WTC11 (cell line): Measurements from ENCODE around the gene NFATC2. TPM values are rescaled to one million over a fixed set of nuclear protein-coding genes. Genes with fewer than 3 reads are reported as not detected.

Experiments
- ATAC-seq: fragments of 200-7000 bp; cut with Tn5 transposase; 2 replicates; pipeline ENCODE4 v1.10.0; 2021; ENCODE audit warnings: mild to moderate bottlenecking, moderate library complexity
- CTCF ChIA-PET: fragments of 300-600 bp; sonication (Branson Sonifier 250); formaldehyde crosslinking; loops from one replicate; lab custom pipeline; 2021; ENCODE audit warnings: antibody characterized with exemption; lab: Charles Lee
- POLR2A ChIA-PET: fragments of 350-600 bp; sonication (Branson Sonifier 250); formaldehyde crosslinking; loops from one replicate; lab custom pipeline; 2021; ENCODE audit warnings: antibody characterized with exemption; lab: Charles Lee
- DNase-seq: peaks from one replicate; pipeline ENCODE4 v3.0.0; 2021; ENCODE audit warnings: low spot score
- H3K27ac Mint-ChIP-seq: 2 replicates; pipeline ENCODE4 v1.8.0; 2021; ENCODE audit warnings: mixed read lengths
- H3K27me3 Mint-ChIP-seq: 2 replicates; pipeline ENCODE4 v1.8.0; 2021; ENCODE audit warnings: low read depth, mild to moderate bottlenecking, moderate library complexity, mixed read lengths
- H3K36me3 Mint-ChIP-seq: 2 replicates; pipeline ENCODE4 v1.8.0; 2021; ENCODE audit warnings: mixed read lengths
- H3K4me1 Mint-ChIP-seq: 2 replicates; pipeline ENCODE4 v1.8.0; 2022; ENCODE audit warnings: mixed read lengths
- H3K4me3 Mint-ChIP-seq: 2 replicates; pipeline ENCODE4 v1.8.0; 2021; ENCODE audit warnings: mild to moderate bottlenecking, moderate library complexity, mixed read lengths
- H3K9me3 Mint-ChIP-seq: 2 replicates; pipeline ENCODE4 v1.8.0; 2021; ENCODE audit warnings: mixed read lengths
- CREB1 ChIP-seq: sonication (generic); formaldehyde crosslinking; IDR thresholded peaks from 2 replicates; pipeline ENCODE4 v1.8.0; 2023; ENCODE audit warnings: mild to moderate bottlenecking, missing genetic modification reagents
- EMX1 ChIP-seq: fragments of 250-450 bp; sonication (Bioruptor Pico); IDR thresholded peaks from 2 replicates; pipeline ENCODE4 v1.8.0; 2021; ENCODE audit warnings: mild to moderate bottlenecking
- FOXJ3 ChIP-seq: sonication (generic); formaldehyde crosslinking; IDR thresholded peaks from 2 replicates; pipeline ENCODE4 v1.9.0; 2021; ENCODE audit warnings: missing genetic modification reagents, mild to moderate bottlenecking, borderline replicate concordance
- FOXK1 ChIP-seq: sonication (generic); formaldehyde crosslinking; IDR thresholded peaks from 2 replicates; pipeline ENCODE4 v1.8.0; 2022; ENCODE audit warnings: mild to moderate bottlenecking, moderate library complexity, missing genetic modification reagents
- FOXP1 ChIP-seq: sonication (generic); formaldehyde crosslinking; IDR thresholded peaks from 2 replicates; pipeline ENCODE4 v1.8.0; 2022; ENCODE audit warnings: missing genetic modification reagents, mild to moderate bottlenecking, moderate library complexity, borderline replicate concordance
- HMGA2 ChIP-seq: fragments of 250-450 bp; sonication (Bioruptor Pico); IDR thresholded peaks from 2 replicates; pipeline ENCODE4 v1.4.0; 2021; ENCODE audit warnings: mild to moderate bottlenecking, moderate library complexity
- JAZF1 ChIP-seq: fragments of 250-450 bp; sonication (Bioruptor Pico); IDR thresholded peaks from 2 replicates; pipeline ENCODE4 v1.9.0; 2021; ENCODE audit warnings: moderate library complexity, mild to moderate bottlenecking, inconsistent platforms
- JUN ChIP-seq: sonication (generic); formaldehyde crosslinking; IDR thresholded peaks from 2 replicates; pipeline ENCODE4 v1.8.0; 2023; ENCODE audit warnings: mild to moderate bottlenecking, missing genetic modification reagents
- MYBL2 ChIP-seq: sonication (generic); formaldehyde crosslinking; IDR thresholded peaks from 2 replicates; pipeline ENCODE4 v1.8.1; 2023; ENCODE audit warnings: mild to moderate bottlenecking, moderate library complexity, missing genetic modification reagents
- NFYB ChIP-seq: sonication (generic); formaldehyde crosslinking; conservative IDR thresholded peaks from 2 replicates; pipeline ENCODE4 v1.8.0; 2022; ENCODE audit warnings: low read depth, missing genetic modification reagents
- NR1H2 ChIP-seq: sonication (generic); formaldehyde crosslinking; IDR thresholded peaks from 2 replicates; pipeline ENCODE4 v1.9.0; 2021; ENCODE audit warnings: mild to moderate bottlenecking, moderate library complexity, missing genetic modification reagents
- OVOL2 ChIP-seq: fragments of 250-450 bp; sonication (Bioruptor Pico); IDR thresholded peaks from 2 replicates; pipeline ENCODE4 v1.9.0; 2021; ENCODE audit warnings: mild to moderate bottlenecking, borderline replicate concordance
- RELA ChIP-seq: sonication (generic); formaldehyde crosslinking; IDR thresholded peaks from 2 replicates; pipeline ENCODE4 v1.8.1; 2022; ENCODE audit warnings: missing genetic modification reagents, mild to moderate bottlenecking, borderline replicate concordance
- SMAD3 ChIP-seq: sonication (generic); formaldehyde crosslinking; IDR thresholded peaks from 2 replicates; pipeline ENCODE4 v1.8.0; 2022; ENCODE audit warnings: missing genetic modification reagents, mild to moderate bottlenecking, borderline replicate concordance
- SOX15 ChIP-seq: fragments of 250-450 bp; sonication (Bioruptor Pico); IDR thresholded peaks from 2 replicates; pipeline ENCODE4 v1.9.0; 2021; ENCODE audit warnings: mild to moderate bottlenecking
- TEAD4 ChIP-seq: sonication (generic); formaldehyde crosslinking; IDR thresholded peaks from 2 replicates; pipeline ENCODE4 v1.8.0; 2022; ENCODE audit warnings: mild to moderate bottlenecking, missing genetic modification reagents
- TP53 ChIP-seq: sonication (generic); formaldehyde crosslinking; IDR thresholded peaks from 2 replicates; pipeline ENCODE4 v1.8.1; 2023; ENCODE audit warnings: mild to moderate bottlenecking, missing genetic modification reagents
- ZNF121 ChIP-seq: sonication (generic); formaldehyde crosslinking; IDR thresholded peaks from 2 replicates; pipeline ENCODE4 v1.8.0; 2023; ENCODE audit warnings: missing genetic modification reagents
- ZNF263 ChIP-seq: sonication (generic); formaldehyde crosslinking; IDR thresholded peaks from 2 replicates; pipeline ENCODE4 v1.8.1; 2022; ENCODE audit warnings: low read depth, mild to moderate bottlenecking, moderate library complexity, missing genetic modification reagents
- ZNF317 ChIP-seq: sonication (generic); formaldehyde crosslinking; IDR thresholded peaks from 2 replicates; pipeline ENCODE4 v1.8.1; 2023; ENCODE audit warnings: low read depth, mild to moderate bottlenecking, moderate library complexity, missing genetic modification reagents, borderline replicate concordance
- ZNF396 ChIP-seq: fragments of 250-450 bp; sonication (Bioruptor Pico); IDR thresholded peaks from 2 replicates; pipeline ENCODE4 v1.8.0; 2021; ENCODE audit warnings: mild to moderate bottlenecking, moderate library complexity, borderline replicate concordance
- total RNA-seq: library from RNA; stranded (reverse); gene quantifications from 3 replicates; pipeline ENCODE4 v1.2.3, GENCODE V29; 2021
- TF ChIP-seq, protein P1 (sequence below): sonication (generic); formaldehyde crosslinking; IDR thresholded peaks from 2 replicates; pipeline ENCODE4 v1.8.1; 2023; ENCODE audit warnings: mild to moderate bottlenecking, moderate library complexity, missing genetic modification reagents
- TF ChIP-seq, protein P2 (sequence below): fragments of 250-450 bp; sonication (Bioruptor Pico); IDR thresholded peaks from 2 replicates; pipeline ENCODE4 v1.8.0; 2021; ENCODE audit warnings: mild to moderate bottlenecking
- TF ChIP-seq, protein P3 (sequence below): sonication (generic); formaldehyde crosslinking; IDR thresholded peaks from 2 replicates; pipeline ENCODE4 v1.8.1; 2023; ENCODE audit warnings: mild to moderate bottlenecking, missing genetic modification reagents, moderate library complexity

The NFATC2 gene
- total RNA-seq, 1 experiment from 2014 or later, result 1.7 TPM

DNA sequence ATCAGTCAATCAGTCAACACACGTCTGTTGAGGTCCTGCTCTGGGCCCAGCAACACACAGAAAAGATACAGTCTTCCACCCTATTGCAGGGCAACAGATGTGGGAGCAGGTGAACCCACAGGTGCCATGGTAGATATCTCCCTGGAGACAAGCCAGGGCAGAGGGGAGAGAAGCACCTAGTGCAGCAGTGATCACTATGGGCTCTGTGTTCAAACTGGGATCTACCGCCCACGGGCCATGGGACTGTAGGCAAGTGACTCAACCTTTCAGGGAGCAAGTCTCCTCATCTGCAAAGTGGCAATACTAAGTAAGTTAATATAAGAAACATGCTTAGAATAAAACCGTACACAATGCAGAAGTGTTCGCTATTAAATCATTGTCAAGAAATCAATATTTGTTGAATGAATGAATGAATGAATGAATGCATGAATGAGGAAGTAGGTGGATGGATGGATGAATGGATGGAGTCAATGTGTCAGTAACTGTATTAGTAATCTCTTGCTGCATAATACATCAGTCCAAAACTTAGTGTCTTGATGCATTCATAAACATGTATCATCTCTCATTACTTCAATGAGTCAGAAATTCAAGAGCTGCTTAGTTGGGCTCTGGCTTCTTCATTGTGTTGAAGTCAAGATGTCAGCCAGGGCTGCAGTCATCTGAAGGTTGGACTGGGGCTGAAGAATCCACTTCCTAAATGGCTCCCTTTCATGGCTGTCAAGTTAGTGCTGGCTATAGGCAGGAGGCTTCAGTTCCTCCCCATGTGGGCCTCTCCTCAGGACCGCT lies 31.9 kb upstream of the NFATC2 start:
- DNase-seq, result no peak
- peaks cover 13% of the 10 kb centered on the region for H3K9me3 Mint-ChIP-seq
- H3K27ac Mint-ChIP-seq, result no peak overlapping the region
- ChIA-PET CTCF (interaction anchor here (1.1 to 1.4 kb wide), 3 partner anchors 12 to 593 kb away, joined by 3 to 4 read pairs (median 3); no protein-coding TSS in a partner anchor), POLR2A (interaction anchor here (1.3 kb wide), 1 partner anchor 11 kb away, joined by 3 read pairs; no protein-coding TSS in a partner anchor)
- H3K4me3 Mint-ChIP-seq, result no peak overlapping the region
- no peaks in the 10 kb centered on the region for H3K27me3 Mint-ChIP-seq
- no peaks in the 10 kb centered on the region for H3K4me1 Mint-ChIP-seq
- TF ChIP-seq NFYB (CRISPR knock-in tag) (no peak), MYBL2 (no peak)
- ATAC-seq, result no peak
- H3K36me3 Mint-ChIP-seq, result no peaks in the 10 kb centered on the region

DNA sequence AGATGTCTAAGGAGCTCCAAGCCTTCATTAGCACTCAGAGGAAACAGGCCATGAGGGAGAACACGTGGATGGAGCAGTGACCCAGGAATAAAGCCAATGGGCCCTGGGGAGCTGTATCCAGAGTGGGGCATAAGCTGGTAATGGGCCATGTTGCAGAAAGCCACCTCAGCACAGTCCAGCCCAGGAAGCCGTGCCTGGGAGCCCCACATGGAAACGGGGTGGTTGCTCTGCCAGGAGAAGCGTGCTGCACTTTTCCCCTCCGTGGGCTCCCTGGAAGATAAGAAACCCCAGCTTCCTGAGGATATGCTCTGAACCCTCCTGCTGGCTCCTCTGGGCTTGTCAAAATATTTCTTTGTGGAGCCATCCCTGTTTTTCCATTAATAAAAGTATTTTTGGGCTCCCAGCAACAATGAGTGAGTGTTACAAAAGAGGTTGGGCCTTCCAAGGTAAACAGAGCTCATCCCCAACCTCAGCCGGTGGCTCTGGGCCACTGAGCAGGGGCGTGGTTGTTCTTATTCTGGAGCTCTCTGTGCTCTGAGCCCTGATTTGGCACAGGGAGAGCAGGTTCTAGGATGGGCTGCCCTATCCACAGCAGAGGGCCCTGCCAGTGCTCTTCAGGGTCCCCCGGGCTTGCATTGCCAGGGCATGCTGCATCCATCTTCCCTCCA lies 31.2 kb upstream of the NFATC2 start:
- Mint-ChIP-seq H3K9me3 (peaks cover 16% of the 10 kb centered on the region), H3K27me3 (no peaks in the 10 kb centered on the region), H3K36me3 (no peaks in the 10 kb centered on the region), H3K4me1 (no peaks in the 10 kb centered on the region), H3K4me3 (no peak overlapping the region), H3K27ac (no peak overlapping the region)
- DNase-seq, result no peak
- TF ChIP-seq EMX1 (CRISPR knock-in tag) (no peak), ZNF121 (CRISPR knock-in tag) (no peak), JAZF1 (CRISPR knock-in tag) (no peak), RELA (CRISPR knock-in tag) (no peak), FOXP1 (CRISPR knock-in tag) (no peak), CREB1 (CRISPR knock-in tag) (no peak), HMGA2 (CRISPR knock-in tag) (no peak), FOXJ3 (CRISPR knock-in tag) (no peak), ZNF396 (CRISPR knock-in tag) (no peak), SOX15 (no peak), NR1H2 (CRISPR knock-in tag) (no peak), ZNF263 (CRISPR knock-in tag) (no peak), TP53 (CRISPR knock-in tag) (no peak)
- TF ChIP-seq, protein P1, sequence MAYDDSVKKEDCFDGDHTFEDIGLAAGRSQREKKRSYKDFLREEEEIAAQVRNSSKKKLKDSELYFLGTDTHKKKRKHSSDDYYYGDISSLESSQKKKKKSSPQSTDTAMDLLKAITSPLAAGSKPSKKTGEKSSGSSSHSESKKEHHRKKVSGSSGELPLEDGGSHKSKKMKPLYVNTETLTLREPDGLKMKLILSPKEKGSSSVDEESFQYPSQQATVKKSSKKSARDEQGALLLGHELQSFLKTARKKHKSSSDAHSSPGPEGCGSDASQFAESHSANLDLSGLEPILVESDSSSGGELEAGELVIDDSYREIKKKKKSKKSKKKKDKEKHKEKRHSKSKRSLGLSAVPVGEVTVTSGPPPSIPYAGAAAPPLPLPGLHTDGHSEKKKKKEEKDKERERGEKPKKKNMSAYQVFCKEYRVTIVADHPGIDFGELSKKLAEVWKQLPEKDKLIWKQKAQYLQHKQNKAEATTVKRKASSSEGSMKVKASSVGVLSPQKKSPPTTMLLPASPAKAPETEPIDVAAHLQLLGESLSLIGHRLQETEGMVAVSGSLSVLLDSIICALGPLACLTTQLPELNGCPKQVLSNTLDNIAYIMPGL, result no peak
- TF ChIP-seq, protein P2, sequence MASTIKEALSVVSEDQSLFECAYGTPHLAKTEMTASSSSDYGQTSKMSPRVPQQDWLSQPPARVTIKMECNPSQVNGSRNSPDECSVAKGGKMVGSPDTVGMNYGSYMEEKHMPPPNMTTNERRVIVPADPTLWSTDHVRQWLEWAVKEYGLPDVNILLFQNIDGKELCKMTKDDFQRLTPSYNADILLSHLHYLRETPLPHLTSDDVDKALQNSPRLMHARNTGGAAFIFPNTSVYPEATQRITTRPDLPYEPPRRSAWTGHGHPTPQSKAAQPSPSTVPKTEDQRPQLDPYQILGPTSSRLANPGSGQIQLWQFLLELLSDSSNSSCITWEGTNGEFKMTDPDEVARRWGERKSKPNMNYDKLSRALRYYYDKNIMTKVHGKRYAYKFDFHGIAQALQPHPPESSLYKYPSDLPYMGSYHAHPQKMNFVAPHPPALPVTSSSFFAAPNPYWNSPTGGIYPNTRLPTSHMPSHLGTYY (CRISPR knock-in tag), result no peak
- CTCF ChIA-PET, result interaction anchor here (1.1 to 2.1 kb wide), 4 partner anchors 11 to 592 kb away, joined by 3 to 6 read pairs (median 4); no protein-coding TSS in a partner anchor
- no peak for ATAC-seq
- POLR2A ChIA-PET, result interaction anchor here (1.3 kb wide), 1 partner anchor 10 kb away, joined by 3 read pairs; no protein-coding TSS in a partner anchor

DNA sequence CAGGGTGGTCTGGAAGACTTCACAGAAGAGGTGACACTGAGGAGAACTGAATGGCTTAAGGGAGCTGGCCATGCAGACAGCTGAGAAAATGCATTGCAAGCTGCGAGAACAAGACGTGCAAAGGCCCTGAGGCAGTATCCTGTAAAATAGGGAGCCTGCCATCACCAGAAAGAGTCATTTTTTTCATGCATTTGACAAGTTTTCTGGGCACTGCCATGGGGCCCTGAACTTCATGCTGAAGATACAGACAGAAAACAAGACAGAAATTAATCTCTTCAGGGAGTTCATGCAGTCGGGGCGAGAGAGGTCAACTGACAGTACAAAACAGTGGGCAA lies 28.9 kb upstream of the NFATC2 start:
- no peak for ATAC-seq
- Mint-ChIP-seq H3K4me3 (no peak overlapping the region), H3K27ac (no peak overlapping the region), H3K9me3 (peaks cover 18% of the 10 kb centered on the region), H3K27me3 (no peaks in the 10 kb centered on the region), H3K36me3 (no peaks in the 10 kb centered on the region), H3K4me1 (no peaks in the 10 kb centered on the region)
- DNase-seq, result no peak
- ChIA-PET POLR2A (no interaction called here), CTCF (interaction anchor here (1.4 to 1.9 kb wide), 2 partner anchors 23 to 186 kb away, joined by 4 to 5 read pairs; no protein-coding TSS in a partner anchor)
- TF ChIP-seq SMAD3 (CRISPR knock-in tag) (no peak), OVOL2 (no peak), JUN (no peak), ZNF317 (CRISPR knock-in tag) (no peak), NR1H2 (CRISPR knock-in tag) (no peak), FOXK1 (CRISPR knock-in tag) (no peak), ZNF121 (CRISPR knock-in tag) (no peak), TEAD4 (CRISPR knock-in tag) (no peak)
- TF ChIP-seq, protein P3, sequence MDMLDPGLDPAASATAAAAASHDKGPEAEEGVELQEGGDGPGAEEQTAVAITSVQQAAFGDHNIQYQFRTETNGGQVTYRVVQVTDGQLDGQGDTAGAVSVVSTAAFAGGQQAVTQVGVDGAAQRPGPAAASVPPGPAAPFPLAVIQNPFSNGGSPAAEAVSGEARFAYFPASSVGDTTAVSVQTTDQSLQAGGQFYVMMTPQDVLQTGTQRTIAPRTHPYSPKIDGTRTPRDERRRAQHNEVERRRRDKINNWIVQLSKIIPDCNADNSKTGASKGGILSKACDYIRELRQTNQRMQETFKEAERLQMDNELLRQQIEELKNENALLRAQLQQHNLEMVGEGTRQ (CRISPR knock-in tag), result no peak
